Measurements from ENCODE around the gene NUP133. TPM values are rescaled to one million over a fixed set of nuclear protein-coding genes. Genes with fewer than 3 reads are reported as not detected.

NUP133 gene
- total and polyA plus RNA-seq, 4 donors = 5.7 to 22.7 (median 10.4) TPM

DNA sequence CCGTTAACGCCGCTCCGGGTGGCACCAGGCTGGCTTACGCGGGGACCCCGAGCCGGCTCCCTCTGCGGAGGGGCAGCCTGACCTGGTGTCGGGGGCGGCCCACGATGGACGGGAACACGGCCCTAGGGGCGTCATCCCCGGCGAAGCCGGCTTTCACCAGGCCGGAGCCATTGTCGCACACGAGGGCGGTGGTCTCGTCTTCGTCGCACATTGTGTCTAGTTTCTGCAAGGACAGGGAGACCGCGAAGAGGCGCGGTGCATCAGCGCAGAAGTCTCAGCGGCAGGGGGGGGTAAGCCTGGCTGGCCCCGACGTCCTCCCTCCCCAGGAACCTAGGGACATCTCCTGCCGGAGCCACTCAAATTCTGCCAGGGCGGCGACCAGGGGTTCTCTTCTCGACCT is 75.2 kb downstream of the NUP133 start:
- Histone ChIP-seq H3K27ac (ENCODE audit: low read depth in 1 of 2, low read length in 2 of 2) (no peak overlapping the region), H3K9me3 (ENCODE audit: control insufficient read depth in 4 of 4, low read length in 3 of 4) (no peaks in the 10 kb centered on the region), H3K4me3 (ENCODE audit: low read depth in 1 of 3, low read length in 3 of 3) (no peak overlapping the region), H3K36me3 (ENCODE audit: control insufficient read depth in 4 of 4, insufficient read depth in 3 of 4, low read depth in 1 of 4, low read length in 3 of 4) (no peaks in the 10 kb centered on the region), H3K4me1 (ENCODE audit: control insufficient read depth in 4 of 4, insufficient read depth in 4 of 4, low read length in 3 of 4) (peaks cover 2 to 21% (median 13%) of the 10 kb centered on the region in 4 donors), H3K9ac (ENCODE audit: low read depth in 1 of 2, low read length in 2 of 2) (no peak overlapping the region), H3K27me3 (ENCODE audit: control insufficient read depth in 4 of 4, insufficient read depth in 4 of 4, low read length in 3 of 4) (peaks cover 6 to 24% (median 13%) of the 10 kb centered on the region in 4 donors)
- 13% methylated on average over 37 of the region's 37 CpGs for WGBS
- TF ChIP-seq RXRA (IDR thresholded peaks at IDR 0.05) (no peak), REST (IDR thresholded peaks at IDR 0.05) (no peak), GABPA (IDR thresholded peaks at IDR 0.05 in 1 of 2, conservative IDR thresholded peaks at IDR 0.05 in 1 of 2) (no peak), YY1 (IDR thresholded peaks at IDR 0.05) (no peak), HNF4A (conservative IDR thresholded peaks at IDR 0.05) (no peak), HNF4G (IDR thresholded peaks at IDR 0.05) (no peak), EGR1 (IDR thresholded peaks at IDR 0.05; ENCODE audit: low read depth in 2 of 2) (no peak), CTCF (IDR thresholded peaks at IDR 0.05; ENCODE audit: low read depth, low read length, missing input control) (no peak), FOXA1 (IDR thresholded peaks at IDR 0.05) (no peak), ZBTB33 (IDR thresholded peaks at IDR 0.05) (no peak), RAD21 (IDR thresholded peaks at IDR 0.05) (no peak), TAF1 (conservative IDR thresholded peaks at IDR 0.05) (no peak), FOXA2 (IDR thresholded peaks at IDR 0.05) (no peak), JUND (IDR thresholded peaks at IDR 0.05) (no peak), SP1 (IDR thresholded peaks at IDR 0.05) (no peak)
- TF ChIP-seq, protein P1, sequence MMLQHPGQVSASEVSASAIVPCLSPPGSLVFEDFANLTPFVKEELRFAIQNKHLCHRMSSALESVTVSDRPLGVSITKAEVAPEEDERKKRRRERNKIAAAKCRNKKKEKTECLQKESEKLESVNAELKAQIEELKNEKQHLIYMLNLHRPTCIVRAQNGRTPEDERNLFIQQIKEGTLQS (IDR thresholded peaks at IDR 0.05) = no peak
- TF ChIP-seq, protein P2, sequence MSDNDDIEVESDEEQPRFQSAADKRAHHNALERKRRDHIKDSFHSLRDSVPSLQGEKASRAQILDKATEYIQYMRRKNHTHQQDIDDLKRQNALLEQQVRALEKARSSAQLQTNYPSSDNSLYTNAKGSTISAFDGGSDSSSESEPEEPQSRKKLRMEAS (IDR thresholded peaks at IDR 0.05) = no peak
- DNase-seq (ENCODE audit: low spot score) = no peak

All from liver (tissue), 9 donors.